HepG2 (cell line): ENCODE data around the gene EIF5. TPM values are rescaled to one million over a fixed set of nuclear protein-coding genes. Genes with fewer than 3 reads are reported as not detected.

Experiments used
- ATAC-seq: fragments of 200-7000 bp; cut with Tn5 transposase; 3 replicates; pipeline ENCODE4 v1.9.1; 2020; ENCODE audit warnings: mild to moderate bottlenecking, moderate library complexity
- BruUV-seq: library from RNA; stranded (reverse); fragments of 400-500 nt; replicated peaks from 2 replicates; lab custom pipeline; 2021; lab: Mats Ljungman, UMichigan
- CTCF ChIA-PET: fragments of 300-600 bp; formaldehyde crosslinking; extraction: SDS; loops from one replicate; lab custom pipeline; 2021; ENCODE audit warnings: low total read pairs, inconsistent platforms, low intra/inter-chr PET ratio; lab: Yijun Ruan, JAX
- POLR2A ChIA-PET: fragments of 350-600 bp; sonication (Branson Sonifier 250); formaldehyde crosslinking; loops from one replicate; lab custom pipeline; 2020; ENCODE audit warnings: antibody characterized with exemption, inconsistent platforms; lab: Yijun Ruan, JAX
- DNase-seq: peaks from one replicate; pipeline ENCODE4 v3.0.0-alpha.2; 2015; ENCODE audit warnings: low spot score
- FAIRE-seq: peaks from 3 replicates; lab custom pipeline; 2011; peaks lifted over from hg19 to GRCh38; lab: Jason Lieb, UNC
- H2AFZ ChIP-seq: one replicate; pipeline ENCODE4 v1.6.1; 2011; ENCODE audit warnings: low read length, inconsistent platforms
- H3K27ac ChIP-seq: fragments of 300-600 bp; 3 replicates; pipeline ENCODE4 v1.8.0; 2011; ENCODE audit warnings: mixed run types, mild to moderate bottlenecking, mixed read lengths, low read length, inconsistent platforms; ENCODE audit not compliant: insufficient read depth; ENCODE audit errors: extremely low read length
- H3K27me3 ChIP-seq, 2 experiments: fragments of 200-600 bp in 1 of 2; 2 replicates in 1 of 2; 3 replicates in 1 of 2; pipeline versions ENCODE4 v1.6.0 to v1.8.0; 2011; ENCODE audit warnings: low read length in 2 of 2, mild to moderate bottlenecking in 2 of 2, moderate library complexity in 2 of 2, inconsistent platforms in 1 of 2; ENCODE audit not compliant: insufficient read depth in 2 of 2, control insufficient read depth in 1 of 2
- H3K36me3 ChIP-seq, 2 experiments: fragments of 200-600 bp in 1 of 2; replicated peaks in 1 of 2; 2 replicates in 1 of 2; 3 replicates in 1 of 2; pipeline versions ENCODE4 v1.5.1 to v1.8.0; 2011; ENCODE audit warnings: low read length in 2 of 2, inconsistent platforms in 1 of 2; ENCODE audit not compliant: insufficient read depth in 2 of 2, control insufficient read depth in 1 of 2
- H3K4me1 ChIP-seq: 2 replicates; pipeline ENCODE4 v1.5.1; 2012; ENCODE audit warnings: low read length, inconsistent platforms; ENCODE audit not compliant: insufficient read depth
- H3K4me2 ChIP-seq: 2 replicates; pipeline ENCODE4 v1.6.0; 2011; ENCODE audit warnings: low read depth, low read length, inconsistent platforms
- H3K4me3 ChIP-seq, 3 experiments: fragments of 200-600 bp in 1 of 3; sonication (generic), shearing (Covaris generic) in 1 of 3; replicated peaks in 1 of 3; 2 replicates each; pipeline ENCODE4 v1.5.1; 2011 to 2016; ENCODE audit warnings: low read length in 3 of 3, inconsistent platforms in 2 of 3, low read depth in 2 of 3, mild to moderate bottlenecking in 2 of 3, control low read depth in 1 of 3, mixed read lengths in 1 of 3; ENCODE audit not compliant: insufficient read depth in 1 of 3
- H3K79me2 ChIP-seq: one replicate; pipeline ENCODE4 v1.6.1; 2011; ENCODE audit warnings: low read length, inconsistent platforms; ENCODE audit not compliant: insufficient read depth
- H3K9ac ChIP-seq: 2 replicates; pipeline ENCODE4 v1.6.0; 2011; ENCODE audit warnings: mild to moderate bottlenecking, low read depth, low read length, inconsistent platforms; ENCODE audit not compliant: insufficient read depth
- H3K9me3 ChIP-seq: 2 replicates; pipeline ENCODE4 v1.5.1; 2012; ENCODE audit warnings: mild to moderate bottlenecking, low read length
- H4K20me1 ChIP-seq: 2 replicates; pipeline ENCODE4 v1.6.0; 2011; ENCODE audit warnings: inconsistent platforms, mild to moderate bottlenecking, low read length, moderate library complexity; ENCODE audit not compliant: insufficient read depth
- ARNT2 ChIP-seq: sonication (generic); formaldehyde crosslinking; IDR thresholded peaks from 2 replicates; pipeline ENCODE4 v1.8.0; 2022; ENCODE audit warnings: mild to moderate bottlenecking, low read depth, missing genetic modification reagents, moderate library complexity
- ATAD3A ChIP-seq: sonication (generic); formaldehyde crosslinking; IDR thresholded peaks from 2 replicates; pipeline ENCODE4 v1.4.0; 2020; ENCODE audit warnings: missing genetic modification reagents
- ATF4 ChIP-seq, 2 experiments: fragments of 450-650 bp in 1 of 2; sonication (generic) in 1 of 2; formaldehyde crosslinking; IDR thresholded peaks; 2 replicates each; pipeline versions ENCODE4 v1.5.0 to v1.8.0; 2020 to 2022; ENCODE audit warnings: mild to moderate bottlenecking in 1 of 2, missing genetic modification reagents in 1 of 2
- CHD4 ChIP-seq: fragments of 200-600 bp; sonication (generic); IDR thresholded peaks from 2 replicates; pipeline ENCODE4 v1.7.0; 2017; ENCODE audit warnings: mild to moderate bottlenecking, low read length, borderline replicate concordance
- DMAP1 ChIP-seq: IDR thresholded peaks from 2 replicates; pipeline ENCODE4 v1.6.1; 2016
- ELF4 ChIP-seq: sonication (generic); formaldehyde crosslinking; IDR thresholded peaks from 2 replicates; pipeline ENCODE4 v1.5.0; 2020; ENCODE audit warnings: missing genetic modification reagents, mild to moderate bottlenecking, moderate library complexity, borderline replicate concordance
- FOXP1 ChIP-seq, 2 experiments: fragments of 450-650 bp in 1 of 2; IDR thresholded peaks; 2 replicates each; pipeline ENCODE4 v1.6.1; 2017 to 2018; ENCODE audit warnings: antibody characterized with exemption in 1 of 2
- GATAD2A ChIP-seq: IDR thresholded peaks from 2 replicates; pipeline ENCODE4 v1.6.1; 2016
- JUND ChIP-seq: sonication (generic); formaldehyde crosslinking; IDR thresholded peaks from 2 replicates; pipeline ENCODE4 v1.8.0; 2022; ENCODE audit warnings: mild to moderate bottlenecking, missing genetic modification reagents
- KAT8 ChIP-seq: IDR thresholded peaks from 2 replicates; pipeline ENCODE4 v1.6.1; 2016; ENCODE audit warnings: missing genetic modification reagents, missing compliant biosample characterization
- KLF12 ChIP-seq: sonication (generic); formaldehyde crosslinking; IDR thresholded peaks from 2 replicates; pipeline ENCODE4 v1.4.0; 2020; ENCODE audit warnings: missing genetic modification reagents, borderline replicate concordance
- MED1 ChIP-seq: sonication (generic); formaldehyde crosslinking; IDR thresholded peaks from 2 replicates; pipeline ENCODE4 v1.4.0; 2020; ENCODE audit warnings: missing genetic modification reagents
- MED8 ChIP-seq: sonication (generic); formaldehyde crosslinking; IDR thresholded peaks from 2 replicates; pipeline ENCODE4 v1.8.1; 2023; ENCODE audit warnings: mild to moderate bottlenecking, missing genetic modification reagents; ENCODE audit not compliant: insufficient replicate concordance
- MLLT10 ChIP-seq: sonication (generic); formaldehyde crosslinking; IDR thresholded peaks from 2 replicates; pipeline ENCODE4 v1.4.0; 2020; ENCODE audit warnings: missing genetic modification reagents
- SKIL ChIP-seq: sonication (generic); formaldehyde crosslinking; IDR thresholded peaks from 2 replicates; pipeline ENCODE4 v1.8.0; 2022; ENCODE audit warnings: missing genetic modification reagents, mild to moderate bottlenecking, moderate library complexity, borderline replicate concordance
- SUZ12 ChIP-seq: fragments of 150-350 bp; IDR thresholded peaks from 2 replicates; pipeline ENCODE4 v1.6.1; 2014; ENCODE audit warnings: low read depth, low read length
- ZBTB21 ChIP-seq: sonication (generic); formaldehyde crosslinking; IDR thresholded peaks from 2 replicates; pipeline ENCODE4 v1.4.0; 2020; ENCODE audit warnings: missing genetic modification reagents
- ZBTB3 ChIP-seq: sonication (generic); formaldehyde crosslinking; IDR thresholded peaks from 2 replicates; pipeline ENCODE4 v1.4.0; 2020; ENCODE audit warnings: low read depth, mild to moderate bottlenecking, moderate library complexity, missing genetic modification reagents, borderline replicate concordance
- ZFP41 ChIP-seq: sonication (generic); formaldehyde crosslinking; IDR thresholded peaks from 2 replicates; pipeline ENCODE4 v1.4.0; 2020; ENCODE audit warnings: mild to moderate bottlenecking, missing genetic modification reagents, borderline replicate concordance
- ZNF317 ChIP-seq: sonication (generic); formaldehyde crosslinking; IDR thresholded peaks from 2 replicates; pipeline ENCODE4 v1.5.0; 2020; ENCODE audit warnings: mild to moderate bottlenecking, missing genetic modification reagents
- ZNF557 ChIP-seq: sonication (generic); formaldehyde crosslinking; IDR thresholded peaks from 2 replicates; pipeline ENCODE4 v1.4.0; 2020; ENCODE audit warnings: missing genetic modification reagents
- ZNF580 ChIP-seq: IDR thresholded peaks from 2 replicates; pipeline ENCODE4 v1.6.1; 2016; ENCODE audit warnings: low read depth, borderline replicate concordance
- ZNF746 ChIP-seq: sonication (generic); formaldehyde crosslinking; IDR thresholded peaks from 2 replicates; pipeline ENCODE4 v1.8.0; 2022; ENCODE audit warnings: mild to moderate bottlenecking, missing genetic modification reagents
- ZNF747 ChIP-seq: sonication (generic); formaldehyde crosslinking; IDR thresholded peaks from 2 replicates; pipeline ENCODE4 v1.8.1; 2023; ENCODE audit warnings: missing genetic modification reagents, mild to moderate bottlenecking, borderline replicate concordance
- WGBS: methylation state at CpG from one replicate; pipeline ENCODE4 v1.1.6; 2017; ENCODE audit warnings: low lambda C conversion rate; 5-methylcytosine and 5-hydroxymethylcytosine counted together
- in situ Hi-C: cut with HindIII; loops from 2 replicates; pipeline ENCODE4 v1.10.0; 2017; ENCODE audit warnings: low pct_unique_long_range_greater_than_20kb; ENCODE audit not compliant: extremely low pct_ligation_motif_present
- intact Hi-C: fragments of 100-400 bp; cut with micrococcal nuclease; formaldehyde crosslinking; loops from one replicate; pipeline ENCODE4 v1.10.0; 2022; ENCODE audit not compliant: unreplicated experiment
- polyA plus RNA-seq, 8 experiments: library from polyadenylated mRNA; depleted of rRNA in 3 of 8; stranded (reverse) in 7 of 8; unstranded in 1 of 8; fragments of >200 nt; fragmentation: Illumina TruSeq in 4 of 8; extraction: Trizol in 4 of 8; gene quantifications; 2 replicates each; pipeline versions ENCODE4 v1.2.1 to v1.2.3, GENCODE V29; 2011 to 2016; ENCODE audit warnings: low read depth in 4 of 8, missing spikeins in 1 of 8, mixed read lengths in 1 of 8; ENCODE audit not compliant: insufficient read depth in 1 of 8
- total RNA-seq, 5 experiments: library from RNA; depleted of rRNA; stranded (reverse); fragments of >200 nt; fragmentation: Illumina TruSeq; extraction: Trizol; gene quantifications; 2 replicates each; pipeline ENCODE4 v1.2.3, GENCODE V29; 2016; ENCODE audit warnings: low read depth in 1 of 5

The EIF5 gene
- total and polyA plus RNA-seq, 2 of the 13 experiments (the other 11 are each of a cell fraction or from before 2014, with no cell fraction given), result 189 to 281 TPM

GRCh38 chr14:103315351-103315911 lies 18.6 kb upstream of the EIF5 start:
- intact Hi-C loops (no loop called here), in situ Hi-C loops (no loop called here)
- ATAC-seq, result peak; percentile 77
- Histone ChIP-seq H4K20me1 (no peaks in the 10 kb centered on the region), H3K4me2 (peak overlapping the region; percentile 94), H3K79me2 (no peaks in the 10 kb centered on the region), H3K9ac (peak overlapping the region; percentile 45; the same call in 1 of the 2 replicates), H3K27ac (peak overlapping the region; percentile 11), H3K9me3 (no peaks in the 10 kb centered on the region), H3K4me1 (peaks cover 41% of the 10 kb centered on the region), H3K4me3 (peak overlapping the region; percentile 29 to 66 (median 31); a peak in 5 of 6 replicates), H3K27me3 (peaks cover 4 to 18% of the 10 kb centered on the region in 2 experiments; a peak in 4 of 5 replicates), H3K36me3 (no peaks in the 10 kb centered on the region), H2AFZ (no peak overlapping the region)
- 0% methylated on average over 9 of the region's 14 CpGs for WGBS
- FAIRE-seq, result no peak
- BruUV-seq, result no TSS peak
- peak; percentile 74 for DNase-seq
- CTCF ChIA-PET, result no interaction called here
- POLR2A ChIA-PET, result interaction anchor here (0.7 to 1.9 kb wide), 3 partner anchors 13 to 18 kb away, joined by 3 to 14 read pairs (median 6); partner anchors contain the start of gene EIF5
- no peak for TF ChIP-seq MED8 (CRISPR knock-in tag)
- TF ChIP-seq ZNF580 (CRISPR knock-in tag), result peak; percentile 49; the same call in 1 of the 2 replicates
- TF ChIP-seq KAT8 (CRISPR knock-in tag), result peak; percentile 68
- peak in 1 of 2 experiments; percentile 59; a peak in 1 of 4 replicates for TF ChIP-seq ATF4 (CRISPR knock-in tag; IDR thresholded peaks at IDR 0.05)
- TF ChIP-seq ARNT2, result no peak
- no peak for TF ChIP-seq ZNF317
- TF ChIP-seq ZFP41 (CRISPR knock-in tag), result no peak
- TF ChIP-seq ZNF747, result no peak
- TF ChIP-seq ATAD3A, result no peak
- 0 out of 2 replicates have a peak, but pooled peaks have one; percentile 7 for TF ChIP-seq DMAP1 (CRISPR knock-in tag)
- TF ChIP-seq ZNF557 (CRISPR knock-in tag), result no peak
- no peak for TF ChIP-seq MLLT10 (CRISPR knock-in tag)
- TF ChIP-seq GATAD2A (CRISPR knock-in tag), result peak; percentile 88
- no peak for TF ChIP-seq ELF4 (CRISPR knock-in tag)
- no peak for TF ChIP-seq ZBTB3 (CRISPR knock-in tag)
- TF ChIP-seq KLF12, result no peak
- TF ChIP-seq SKIL (CRISPR knock-in tag), result peak; percentile 76; the same call in 1 of the 2 replicates
- TF ChIP-seq CHD4, result no peak
- peak; percentile 97 for TF ChIP-seq ZBTB21 (CRISPR knock-in tag)
- TF ChIP-seq JUND (CRISPR knock-in tag), result no peak
- no peak for TF ChIP-seq FOXP1 (IDR thresholded peaks at IDR 0.05)
- TF ChIP-seq FOXP1 (CRISPR knock-in tag; IDR thresholded peaks at IDR 0.05), result peak; percentile 68; the same call in 1 of the 2 replicates
- TF ChIP-seq ZNF746 (CRISPR knock-in tag), result no peak
- TF ChIP-seq SUZ12, result no peak
- peak; percentile 69 for TF ChIP-seq MED1
